ES-I3 (cell line): Measurements from ENCODE around the gene MYOCD.
"Not testable (repeated sequence)": the region's sequence is repeated elsewhere in the genome, so short reads cannot be mapped to it uniquely, and the experiment has no call there.

Source experiments
- H3K36me3 ChIP-seq: 2 replicates; pipeline ENCODE4 v1.6.1; 2013; ENCODE audit warnings: mild to moderate bottlenecking, low read length, control low read depth, moderate library complexity; ENCODE audit not compliant: insufficient read depth
- H3K4me1 ChIP-seq: 2 replicates; pipeline ENCODE4 v1.6.1; 2013; ENCODE audit warnings: mild to moderate bottlenecking, control low read depth, low read length; ENCODE audit not compliant: insufficient read depth
- H3K9ac ChIP-seq: 2 replicates; pipeline ENCODE4 v1.6.1; 2013; ENCODE audit warnings: low read depth, mild to moderate bottlenecking, low read length, moderate library complexity
- H3K9me3 ChIP-seq: 2 replicates; pipeline ENCODE4 v1.6.1; 2013; ENCODE audit warnings: mild to moderate bottlenecking, low read length, moderate library complexity; ENCODE audit not compliant: control insufficient read depth, insufficient read depth

The MYOCD gene

GRCh38 chr17:12634789-12635414, 30.8 kb upstream of the MYOCD start:
- H3K36me3 ChIP-seq, result no peaks in the 10 kb centered on the region
- H3K9me3 ChIP-seq, result no peaks in the 10 kb centered on the region
- H3K4me1 ChIP-seq, result peaks cover 27% of the 10 kb centered on the region
- no peak overlapping the region for H3K9ac ChIP-seq

DNA sequence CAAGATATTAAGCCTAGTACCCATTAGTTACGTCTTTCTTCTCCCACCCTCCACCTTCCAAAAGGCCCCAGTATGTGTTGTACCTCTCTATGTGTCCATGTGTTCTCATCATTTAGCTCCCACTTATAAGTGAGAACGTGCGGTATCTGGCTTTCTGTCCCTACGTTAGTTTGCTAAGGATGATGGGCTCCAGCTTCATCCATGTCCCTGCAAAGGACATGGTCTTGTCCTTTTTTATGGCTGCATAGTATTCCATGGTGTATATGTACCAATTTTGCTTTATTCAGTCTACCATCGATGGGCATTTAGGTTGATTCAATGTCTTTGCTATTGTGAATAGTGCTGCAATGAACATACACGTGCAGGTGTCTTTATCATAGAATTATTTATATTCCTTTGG, 29.7 kb upstream of the MYOCD start:
- not testable (repeated sequence) for H3K36me3 ChIP-seq, H3K9me3 ChIP-seq, H3K9ac ChIP-seq
- peaks cover 19% of the 10 kb centered on the region for H3K4me1 ChIP-seq

DNA sequence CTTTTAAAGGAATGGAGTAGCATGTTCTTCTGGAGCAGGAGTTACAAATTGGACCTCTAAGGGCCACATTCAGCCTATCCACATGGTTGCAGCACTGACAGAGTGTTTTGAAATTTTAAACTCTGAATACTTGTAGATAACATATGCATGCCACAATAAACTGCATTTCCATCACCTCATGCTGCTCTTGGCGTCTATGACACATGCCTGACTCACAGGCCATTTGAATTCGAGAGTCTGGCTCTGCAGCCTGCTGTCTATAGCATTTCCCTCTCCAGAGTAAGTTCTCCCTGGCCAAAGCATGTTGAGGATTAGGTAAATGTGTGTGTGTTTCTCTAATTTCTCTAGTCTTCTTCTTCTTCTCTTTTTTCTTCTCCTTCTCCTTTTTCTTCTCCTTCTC, 28.7 kb upstream of the MYOCD start:
- Histone ChIP-seq H3K4me1 (peaks cover 17% of the 10 kb centered on the region), H3K9me3 (peaks cover 4% of the 10 kb centered on the region; the same call in 1 of the 2 replicates), H3K9ac (no peak overlapping the region), H3K36me3 (no peaks in the 10 kb centered on the region)

DNA sequence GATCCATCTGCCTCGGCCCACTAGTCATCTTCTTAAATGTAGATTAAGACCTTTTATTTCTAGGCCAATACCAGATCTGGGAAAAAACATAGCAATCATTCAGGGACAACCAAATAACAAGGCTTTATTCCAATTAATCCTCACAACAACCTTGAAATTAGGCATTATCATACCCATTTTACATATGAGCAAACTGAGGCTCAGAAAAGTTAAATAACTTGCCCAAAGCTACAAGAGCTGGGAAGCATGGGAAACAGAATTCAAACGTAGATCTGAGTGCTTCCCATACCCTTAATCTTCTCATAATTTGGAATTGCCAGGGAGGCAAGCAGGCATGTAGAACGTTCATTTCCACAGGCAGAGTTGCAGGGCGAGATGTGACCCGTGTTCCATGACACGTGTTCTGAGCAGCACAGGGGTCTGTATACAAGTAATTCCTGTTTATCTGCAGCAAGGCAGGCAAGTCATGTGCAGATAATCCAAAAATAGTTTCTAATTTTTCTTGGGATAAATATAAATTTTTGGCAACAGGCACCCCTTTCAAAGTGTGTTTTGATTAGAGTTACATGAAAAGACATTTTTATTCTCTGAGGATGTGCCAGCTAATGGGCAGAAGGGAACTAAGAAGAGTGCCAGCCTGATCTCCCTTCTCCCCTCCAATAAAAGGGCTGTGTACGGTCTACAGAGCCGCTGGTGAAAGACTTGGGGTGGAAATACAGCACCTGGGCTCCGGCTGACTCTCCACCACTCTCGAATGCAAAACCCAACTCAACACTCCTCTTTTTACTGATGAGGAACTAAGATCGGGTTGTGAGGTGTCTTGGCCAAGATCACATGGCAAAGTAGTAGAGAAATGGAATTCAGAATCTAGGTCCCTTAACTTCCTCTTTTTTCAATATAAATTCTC, 27.7 kb upstream of the MYOCD start:
- Histone ChIP-seq H3K9ac (no peak overlapping the region), H3K9me3 (peaks cover 4% of the 10 kb centered on the region; the same call in 1 of the 2 replicates), H3K36me3 (no peaks in the 10 kb centered on the region), H3K4me1 (peaks cover 17% of the 10 kb centered on the region)

DNA sequence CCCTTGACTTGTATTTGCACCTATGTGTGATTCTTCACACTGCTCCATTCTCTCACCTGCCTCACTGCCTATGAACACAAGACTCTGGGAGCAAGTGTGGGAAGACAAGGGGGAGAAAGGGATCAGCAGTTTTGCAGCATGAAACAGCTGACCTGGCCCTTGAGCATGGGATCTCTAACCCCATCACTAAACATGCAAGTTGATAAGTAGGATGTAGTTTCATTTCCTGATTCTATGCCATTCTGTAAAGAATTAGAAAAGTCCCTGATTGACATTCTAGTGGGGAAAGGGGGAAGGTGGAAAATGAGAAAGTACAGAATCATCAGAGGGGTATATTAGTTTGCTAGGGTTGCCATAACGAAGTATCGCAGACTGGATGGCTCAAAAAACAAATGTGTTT, 25.3 kb upstream of the MYOCD start:
- Histone ChIP-seq H3K9me3 (peaks cover 4% of the 10 kb centered on the region; the same call in 1 of the 2 replicates), H3K36me3 (no peaks in the 10 kb centered on the region), H3K9ac (no peak overlapping the region), H3K4me1 (peaks cover 19% of the 10 kb centered on the region)

DNA sequence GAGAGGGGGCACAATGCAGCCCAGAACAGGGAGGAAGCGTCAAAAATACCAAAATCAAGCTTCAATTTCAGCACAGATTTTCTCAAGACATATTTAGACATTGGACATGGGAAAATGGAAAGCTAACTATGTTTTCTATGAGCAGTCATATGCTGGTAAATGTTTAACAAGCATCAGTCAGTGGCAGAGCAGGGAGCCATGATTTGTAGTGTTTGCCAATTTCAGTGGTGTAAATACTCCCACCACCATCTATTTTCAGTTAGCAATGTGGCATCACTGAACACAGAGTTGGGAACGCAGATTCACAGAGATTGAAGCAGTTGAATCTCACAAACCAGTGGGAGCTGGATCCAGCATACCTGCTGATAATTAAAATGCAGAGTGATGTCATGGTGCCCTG, 24.6 kb upstream of the MYOCD start:
- H3K36me3 ChIP-seq, result no peaks in the 10 kb centered on the region
- H3K9ac ChIP-seq, result no peak overlapping the region
- peaks cover 8% of the 10 kb centered on the region; the same call in 1 of the 2 replicates for H3K9me3 ChIP-seq
- peaks cover 17% of the 10 kb centered on the region for H3K4me1 ChIP-seq

- Histone ChIP-seq H3K36me3 (no peaks in the 10 kb centered on the region), H3K9me3 (peaks cover 13% of the 10 kb centered on the region; the same call in 1 of the 2 replicates), H3K4me1 (peaks cover 14% of the 10 kb centered on the region), H3K9ac (no peak overlapping the region)
Measured at GRCh38 chr17:12642034-12642433, 23.7 kb upstream of the MYOCD start.

DNA sequence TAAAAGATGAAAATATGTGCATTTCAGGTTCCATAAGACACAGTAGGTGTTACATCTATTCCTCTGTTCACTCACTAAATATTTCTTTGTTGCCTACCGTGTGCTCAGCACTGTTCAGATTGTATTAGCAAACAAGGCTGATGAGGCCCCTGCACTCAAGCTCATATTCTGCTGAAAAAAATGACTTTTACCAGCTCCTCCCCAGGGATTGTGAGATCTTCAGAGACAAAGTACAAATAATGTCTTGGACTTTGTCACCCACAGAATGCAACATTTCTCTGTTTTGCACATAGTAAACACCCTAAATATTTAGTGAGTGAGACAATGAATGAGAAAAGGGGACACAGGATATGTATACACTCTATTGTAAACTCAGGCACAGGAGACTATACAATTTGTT, 21.9 kb upstream of the MYOCD start:
- H3K9ac ChIP-seq, result no peak overlapping the region
- no peaks in the 10 kb centered on the region for H3K36me3 ChIP-seq
- H3K4me1 ChIP-seq, result peaks cover 13% of the 10 kb centered on the region
- peaks cover 13% of the 10 kb centered on the region; the same call in 1 of the 2 replicates for H3K9me3 ChIP-seq

- H3K9ac ChIP-seq, result no peak overlapping the region
- H3K4me1 ChIP-seq, result peaks cover 13% of the 10 kb centered on the region
- peaks cover 13% of the 10 kb centered on the region; the same call in 1 of the 2 replicates for H3K9me3 ChIP-seq
- H3K36me3 ChIP-seq, result no peaks in the 10 kb centered on the region
Measured at GRCh38 chr17:12644623-12645022, 21.1 kb upstream of the MYOCD start.

DNA sequence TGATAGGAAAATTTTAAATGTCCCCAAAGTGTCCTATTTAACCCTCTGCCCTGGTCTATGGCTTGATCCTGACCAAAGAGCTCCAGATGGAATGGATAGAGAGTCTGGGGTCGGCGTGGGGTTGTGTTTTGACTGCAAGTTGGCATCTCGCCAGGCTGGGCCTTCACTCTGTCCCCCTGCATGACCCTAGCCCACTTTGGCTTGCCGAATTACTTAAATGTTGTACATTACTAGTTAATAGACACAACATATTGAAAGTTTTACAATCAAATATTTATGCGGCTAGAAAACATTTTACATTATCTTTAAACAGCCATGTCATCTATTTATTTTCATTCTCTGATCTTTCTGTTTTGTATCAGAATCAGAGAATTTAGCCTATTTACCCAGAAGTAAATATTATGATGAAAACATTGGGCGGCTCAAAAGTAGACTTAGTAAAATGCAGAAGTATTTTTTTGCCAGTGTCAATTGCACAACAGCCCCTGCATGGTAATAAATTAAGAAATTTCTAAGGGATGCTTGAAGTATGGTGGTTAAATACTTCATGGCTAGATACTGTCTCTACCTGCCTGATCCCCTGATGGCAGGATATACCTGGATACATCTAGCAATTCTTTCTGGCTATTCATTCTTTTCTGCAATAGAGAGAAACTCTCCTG, 18.8 kb upstream of the MYOCD start:
- no peaks in the 10 kb centered on the region for H3K36me3 ChIP-seq
- H3K9ac ChIP-seq, result no peak overlapping the region
- H3K9me3 ChIP-seq, result peaks cover 9% of the 10 kb centered on the region; the same call in 1 of the 2 replicates
- peaks cover 13% of the 10 kb centered on the region for H3K4me1 ChIP-seq

GRCh38 chr17:12648498-12648897, 17.2 kb upstream of the MYOCD start:
- Histone ChIP-seq H3K36me3 (no peaks in the 10 kb centered on the region), H3K9ac (no peak overlapping the region), H3K9me3 (peaks cover 9% of the 10 kb centered on the region; the same call in 1 of the 2 replicates), H3K4me1 (peaks cover 13% of the 10 kb centered on the region)

- Histone ChIP-seq H3K9ac (no peak overlapping the region), H3K4me1 (no peaks in the 10 kb centered on the region), H3K36me3 (no peaks in the 10 kb centered on the region), H3K9me3 (no peaks in the 10 kb centered on the region)
Measured at GRCh38 chr17:12655936-12656335, 9.8 kb upstream of the MYOCD start.

DNA sequence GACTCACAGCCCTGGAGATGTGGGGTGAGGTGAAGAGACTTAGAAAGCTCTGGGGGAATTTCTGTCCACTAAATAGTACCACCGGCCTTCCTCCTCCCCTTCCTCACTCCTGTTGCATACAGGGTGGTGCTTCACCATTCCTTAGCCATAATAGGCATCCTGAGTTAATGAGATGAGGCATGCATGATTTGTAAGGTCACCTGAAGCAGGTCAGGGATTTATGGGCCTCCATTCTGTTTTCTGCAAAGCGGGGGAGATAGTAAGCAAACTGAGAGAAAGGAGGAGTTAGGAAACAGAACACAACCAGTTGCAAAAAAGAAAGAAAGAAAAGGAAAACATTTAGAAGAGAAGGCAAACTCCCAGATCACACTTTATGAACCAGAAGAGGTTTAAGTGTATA, 9.3 kb upstream of the MYOCD start:
- H3K9me3 ChIP-seq, result no peaks in the 10 kb centered on the region
- no peaks in the 10 kb centered on the region for H3K36me3 ChIP-seq
- no peak overlapping the region for H3K9ac ChIP-seq
- no peaks in the 10 kb centered on the region for H3K4me1 ChIP-seq

GRCh38 chr17:12659500-12659899, 6.2 kb upstream of the MYOCD start:
- H3K4me1 ChIP-seq, result no peaks in the 10 kb centered on the region
- no peaks in the 10 kb centered on the region for H3K36me3 ChIP-seq
- no peaks in the 10 kb centered on the region for H3K9me3 ChIP-seq
- H3K9ac ChIP-seq, result no peak overlapping the region
